Uterine smooth muscle cell (primary cell): ENCODE measurements around the gene OFD1. TPM values are rescaled to one million over a fixed set of nuclear protein-coding genes. Genes with fewer than 3 reads are reported as not detected.

Experiments used
- total RNA-seq: library from RNA; depleted of rRNA; stranded (reverse); fragments of >200 nt; gene quantifications from 2 replicates; pipeline ENCODE4 v1.2.3, GENCODE V29; 2014

Gene OFD1
- total RNA-seq: 15.5 and 22.2 TPM in 2 replicates

GRCh38 chrX:13734278-13735172, at the start of gene OFD1, which contains the start of gene TRAPPC2:
Gene OFD1 (plus strand): TSS chrX:13734748. CDS start chrX:13735072, 324 bp downstream.
Gene TRAPPC2 (minus strand): TSS chrX:13734620. CDS start chrX:13719963, 14,657 bp downstream.

GRCh38 chrX:13688958-13689740, 45.4 kb upstream of the OFD1 start, which contains the start of gene RAB9A:
Gene RAB9A (plus strand): TSS chrX:13689128. CDS start chrX:13708747, 19,619 bp downstream.

GRCh38 chrX:13816643-13817627, 82.4 kb downstream of the OFD1 start, which contains the start of gene GPM6B:
Gene GPM6B (minus strand): TSS chrX:13817093. CDS start chrX:13816904, 189 bp downstream.

Other genes with a start within 250 kb of the OFD1 start
- gene EGFL6, start 165.1 kb upstream of the OFD1 start, total RNA-seq: not detected in 2 replicates
- 2.7 and 3.2 TPM in 2 replicates for gene TCEANC, start 81.6 kb upstream of the OFD1 start, total RNA-seq
- 41.0 and 45.3 TPM in 2 replicates for gene RAB9A, start 45.6 kb upstream of the OFD1 start, total RNA-seq
- gene TRAPPC2, start 128 bp upstream of the OFD1 start, total RNA-seq: 18.6 and 19.6 TPM in 2 replicates
- gene GPM6B, start 82.3 kb downstream of the OFD1 start, total RNA-seq: 4.6 and 8.1 TPM in 2 replicates